HG03439 (cell line): ENCODE measurements around the gene CXorf58.
"Not testable (repeated sequence)": the region's sequence is repeated elsewhere in the genome, so short reads cannot be mapped to it uniquely, and the experiment has no call there.

ENCODE experiments used
- ATAC-seq: cut with Tn5 transposase; IDR thresholded peaks from one replicate; pipeline ENCODE4 v1.9.1; 2021; ENCODE audit warnings: mild to moderate bottlenecking, moderate library complexity; ENCODE audit not compliant: unreplicated experiment

The CXorf58 gene

GRCh38 chrX:23952984-23953907, 45.4 kb downstream of the CXorf58 start:
- ATAC-seq, result peak; percentile 94

GRCh38 chrX:23953908-23954269, 46.1 kb downstream of the CXorf58 start:
- ATAC-seq, result no peak

GRCh38 chrX:23954396-23954795, 46.6 kb downstream of the CXorf58 start:
- no peak for ATAC-seq

- ATAC-seq, result no peak
Measured at GRCh38 chrX:23959781-23960180, 52.0 kb downstream of the CXorf58 start.

- ATAC-seq, result no peak
Measured at GRCh38 chrX:23964191-23964590, 56.4 kb downstream of the CXorf58 start.

- ATAC-seq, result not testable (repeated sequence)
Measured at GRCh38 chrX:23965630-23966029, 57.8 kb downstream of the CXorf58 start.

- ATAC-seq, result no peak
Measured at GRCh38 chrX:23978491-23978890, 70.7 kb downstream of the CXorf58 start.

GRCh38 chrX:23980011-23980441, 72.2 kb downstream of the CXorf58 start:
- no peak for ATAC-seq

GRCh38 chrX:23981222-23981621, 73.4 kb downstream of the CXorf58 start:
- ATAC-seq, result no peak

- no peak for ATAC-seq
Measured at GRCh38 chrX:23981711-23982110, 73.9 kb downstream of the CXorf58 start.

- ATAC-seq, result no peak
Measured at GRCh38 chrX:23982891-23983290, 75.1 kb downstream of the CXorf58 start.
